ENCODE results near the gene TMEM132D.

- no peak for TF ChIP-seq CTCF (IDR thresholded peaks at IDR 0.05)
- TF ChIP-seq POLR2A (IDR thresholded peaks at IDR 0.05) = no peak
These were observed 187.0 kb downstream of the TMEM132D start for GRCh38 chr12:129716825-129717224.
